LNCAP (cell line): ENCODE data around the gene VSIG10L.
A peak's percentile ranks its signal among the peaks of the same experiment; 100 is the strongest.

ENCODE experiments used
- CTCF ChIP-seq: fragments of 450-650 bp; IDR thresholded peaks from 2 replicates; pipeline ENCODE4 v1.5.1; 2017; ENCODE audit warnings: mild to moderate bottlenecking

The VSIG10L gene

GRCh38 chr19:51331716-51332115, 10.2 kb downstream of the VSIG10L start:
- no peak for TF ChIP-seq CTCF

GRCh38 chr19:51331193-51331592, 10.7 kb downstream of the VSIG10L start:
- TF ChIP-seq CTCF: no peak

GRCh38 chr19:51330366-51330765, 11.6 kb downstream of the VSIG10L start:
- TF ChIP-seq CTCF: no peak

- TF ChIP-seq CTCF: no peak
Observed at GRCh38 chr19:51329411-51329810, 12.5 kb downstream of the VSIG10L start.

GRCh38 chr19:51327066-51328001, 14.6 kb downstream of the VSIG10L start:
- peak; percentile 49; the same call in 1 of the 2 replicates for TF ChIP-seq CTCF

- no peak for TF ChIP-seq CTCF
Observed at GRCh38 chr19:51326216-51327065, 15.5 kb downstream of the VSIG10L start.

GRCh38 chr19:51325161-51325976, 16.6 kb downstream of the VSIG10L start:
- TF ChIP-seq CTCF: no peak
